IPS DF 6.9 (cell line): ENCODE data around the gene DCT.

ENCODE experiments used
- DNase-seq: peaks from one replicate; pipeline ENCODE4 v3.0.0-alpha.2; 2013; ENCODE audit warnings: low read depth, low spot score
- H3K27ac ChIP-seq: one replicate; pipeline ENCODE4 v1.5.1; 2013; ENCODE audit warnings: low read length, control low read depth
- H3K27me3 ChIP-seq: 2 replicates; pipeline ENCODE4 v1.6.1; 2013; ENCODE audit warnings: mild to moderate bottlenecking, low read length; ENCODE audit not compliant: control insufficient read depth, insufficient read depth
- H3K36me3 ChIP-seq: 2 replicates; pipeline ENCODE4 v1.6.1; 2013; ENCODE audit warnings: low read length; ENCODE audit not compliant: control insufficient read depth, insufficient read depth
- H3K4me1 ChIP-seq: 2 replicates; pipeline ENCODE4 v1.6.1; 2013; ENCODE audit warnings: low read length; ENCODE audit not compliant: control insufficient read depth, insufficient read depth
- H3K4me3 ChIP-seq: 2 replicates; pipeline ENCODE4 v1.5.1; 2013; ENCODE audit warnings: mild to moderate bottlenecking, low read length
- H3K9me3 ChIP-seq: 2 replicates; pipeline ENCODE4 v1.6.1; 2013; ENCODE audit warnings: low read length, inconsistent platforms; ENCODE audit not compliant: control insufficient read depth, insufficient read depth
- WGBS: extraction: QIAGEN DNeasy Blood & Tissue Kit; methylation state at CpG from one replicate; pipeline ENCODE4 v1.1.7; 2013; ENCODE audit warnings: mixed read lengths, missing lambda C conversion rate; ENCODE audit not compliant: insufficient read length, insufficient coverage; 5-methylcytosine and 5-hydroxymethylcytosine counted together

DCT gene

DNA sequence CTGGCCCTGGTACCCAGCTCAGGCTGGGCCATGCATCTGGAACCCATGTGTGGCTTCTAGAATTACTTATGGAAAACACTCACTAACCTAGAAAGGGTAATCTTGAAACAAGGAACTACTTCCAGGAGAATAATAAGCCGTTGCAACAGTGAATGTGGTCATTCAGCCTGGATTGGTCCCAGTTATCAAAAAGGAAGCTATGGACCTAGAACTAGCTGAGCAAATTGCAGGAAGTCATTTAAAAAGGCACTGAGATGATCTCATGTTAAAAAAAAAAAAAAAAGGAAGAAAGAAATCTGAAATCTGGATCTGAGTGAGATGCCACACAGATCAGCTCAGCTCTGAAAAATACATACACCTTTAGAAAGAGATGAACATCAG, 59.6 kb downstream of the DCT start:
- no peaks in the 10 kb centered on the region for H3K4me1 ChIP-seq
- no peaks in the 10 kb centered on the region for H3K27me3 ChIP-seq
- H3K36me3 ChIP-seq, result no peaks in the 10 kb centered on the region
- DNase-seq, result no peak
- no peaks in the 10 kb centered on the region for H3K9me3 ChIP-seq
- H3K27ac ChIP-seq, result no peak overlapping the region
- no CpG with 5 or more reads among the region's 1 CpG for WGBS
- no peak overlapping the region for H3K4me3 ChIP-seq

GRCh38 chr13:94419304-94419924, 60.1 kb downstream of the DCT start:
- Histone ChIP-seq H3K27me3 (no peaks in the 10 kb centered on the region), H3K4me1 (no peaks in the 10 kb centered on the region), H3K9me3 (no peaks in the 10 kb centered on the region), H3K36me3 (no peaks in the 10 kb centered on the region), H3K4me3 (no peak overlapping the region), H3K27ac (no peak overlapping the region)
- no CpG with 5 or more reads among the region's 1 CpG for WGBS
- no peak for DNase-seq

GRCh38 chr13:94417294-94417693, 62.2 kb downstream of the DCT start:
- no peak overlapping the region for H3K4me3 ChIP-seq

GRCh38 chr13:94416454-94417080, 62.9 kb downstream of the DCT start:
- no CpG with 5 or more reads among the region's 7 CpGs for WGBS
- H3K27me3 ChIP-seq, result no peaks in the 10 kb centered on the region
- H3K9me3 ChIP-seq, result no peaks in the 10 kb centered on the region
- H3K36me3 ChIP-seq, result no peaks in the 10 kb centered on the region
- H3K4me1 ChIP-seq, result no peaks in the 10 kb centered on the region
- H3K4me3 ChIP-seq, result no peak overlapping the region
- no peak overlapping the region for H3K27ac ChIP-seq
- DNase-seq, result peak; percentile 70

More at GRCh38 chr13:94417294-94417693, 62.2 kb downstream of the DCT start:
- no peak overlapping the region for H3K27ac ChIP-seq
- no peaks in the 10 kb centered on the region for H3K4me1 ChIP-seq
- no peaks in the 10 kb centered on the region for H3K27me3 ChIP-seq
- DNase-seq, result no peak
- no peaks in the 10 kb centered on the region for H3K36me3 ChIP-seq
- H3K9me3 ChIP-seq, result no peaks in the 10 kb centered on the region

DNA sequence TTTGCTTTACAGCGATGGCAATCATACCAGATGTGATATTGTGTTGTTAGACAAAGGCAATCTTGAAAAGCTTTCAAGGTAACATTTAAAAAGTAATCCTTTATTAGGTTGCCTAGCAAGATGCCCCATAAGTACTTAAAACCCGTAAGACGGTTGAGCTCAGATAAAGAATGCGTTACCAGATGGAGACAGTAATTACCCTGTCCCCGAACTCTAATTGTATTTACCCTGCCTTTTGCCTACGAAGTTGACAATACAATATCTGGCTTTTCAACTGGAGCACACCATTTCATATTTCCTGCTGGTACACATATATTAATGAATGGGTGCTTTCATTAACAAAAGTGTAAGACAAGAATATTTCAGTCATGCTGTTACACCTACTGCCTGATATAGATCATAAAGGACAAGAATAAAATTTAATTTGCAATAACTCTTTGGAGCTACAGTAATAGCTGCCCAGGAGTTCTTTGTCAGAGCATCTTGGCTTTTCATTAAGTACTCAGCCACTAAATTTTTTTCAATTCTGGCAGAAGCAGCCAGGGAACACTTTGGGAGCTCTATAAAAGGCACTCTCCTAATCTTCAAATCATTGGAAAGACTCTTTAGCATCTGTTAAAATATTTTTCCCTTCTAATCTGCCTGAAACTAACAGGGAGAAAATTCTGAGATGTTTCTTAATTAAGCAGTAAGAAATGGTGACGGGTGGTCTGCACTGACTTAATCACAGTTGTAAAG, 63.8 kb downstream of the DCT start:
- DNase-seq, result no peak
- no CpG with 5 or more reads among the region's 7 CpGs for WGBS
- no peaks in the 10 kb centered on the region for H3K27me3 ChIP-seq

DNA sequence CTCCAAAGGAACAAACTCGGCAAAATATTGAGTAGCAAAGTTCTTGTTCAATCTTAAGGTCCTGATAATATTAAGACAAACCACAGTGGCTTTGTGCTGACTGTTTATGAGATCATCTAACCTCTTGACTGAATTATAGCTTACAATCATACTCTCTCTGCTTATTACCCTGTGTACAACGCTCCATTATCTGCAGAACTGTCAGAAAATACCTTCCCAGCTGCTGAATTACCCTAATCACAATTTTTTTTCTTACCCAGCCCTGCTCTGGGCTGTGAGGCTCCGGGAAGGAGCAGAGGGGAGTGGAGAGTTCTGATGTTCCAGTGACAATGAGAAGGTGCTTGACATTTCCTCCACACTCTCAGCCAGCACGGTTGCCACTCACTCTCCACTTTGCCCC, 64.8 kb downstream of the DCT start:
- Histone ChIP-seq H3K9me3 (no peaks in the 10 kb centered on the region), H3K4me1 (no peaks in the 10 kb centered on the region), H3K27me3 (no peaks in the 10 kb centered on the region), H3K36me3 (no peaks in the 10 kb centered on the region), H3K27ac (no peak overlapping the region), H3K4me3 (no peak overlapping the region)
- WGBS, result no CpG with 5 or more reads among the region's 4 CpGs
- no peak for DNase-seq

More for the DNA sequence above, 63.8 kb downstream of the DCT start:
- no peaks in the 10 kb centered on the region for H3K9me3 ChIP-seq
- no peak overlapping the region for H3K4me3 ChIP-seq
- no peak overlapping the region for H3K27ac ChIP-seq
- H3K4me1 ChIP-seq, result no peaks in the 10 kb centered on the region
- no peaks in the 10 kb centered on the region for H3K36me3 ChIP-seq

DNA sequence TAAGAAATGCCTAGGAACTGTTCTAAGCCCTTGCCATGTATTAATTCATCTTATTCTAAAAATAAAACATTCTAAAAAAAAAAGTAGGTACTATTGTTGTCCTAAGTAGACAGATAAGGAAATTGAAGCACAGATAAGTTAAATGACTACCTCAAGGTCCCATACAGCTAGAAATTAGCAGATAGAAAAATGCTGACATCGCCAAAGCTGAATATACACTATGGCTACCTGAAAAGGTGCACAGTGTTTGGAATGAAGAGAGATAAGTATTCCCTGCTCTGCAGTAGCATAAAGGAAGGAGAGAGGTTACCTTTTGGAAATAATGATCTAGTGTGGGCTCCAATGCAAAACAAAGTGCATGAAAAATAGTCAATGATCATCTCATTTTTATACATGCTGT, 65.3 kb downstream of the DCT start:
- H3K27me3 ChIP-seq, result no peaks in the 10 kb centered on the region
- H3K4me1 ChIP-seq, result no peaks in the 10 kb centered on the region
- no CpG with 5 or more reads among the region's 1 CpG for WGBS
- no peaks in the 10 kb centered on the region for H3K36me3 ChIP-seq
- no peak overlapping the region for H3K4me3 ChIP-seq
- DNase-seq, result no peak
- no peaks in the 10 kb centered on the region for H3K9me3 ChIP-seq
- H3K27ac ChIP-seq, result no peak overlapping the region

GRCh38 chr13:94413598-94413944, 65.9 kb downstream of the DCT start:
- Histone ChIP-seq H3K9me3 (no peaks in the 10 kb centered on the region), H3K4me3 (no peak overlapping the region), H3K27me3 (no peaks in the 10 kb centered on the region), H3K27ac (no peak overlapping the region), H3K36me3 (no peaks in the 10 kb centered on the region), H3K4me1 (no peaks in the 10 kb centered on the region)
- no peak for DNase-seq

GRCh38 chr13:94412870-94413597, 66.4 kb downstream of the DCT start:
- no peak for DNase-seq
- Histone ChIP-seq H3K9me3 (no peaks in the 10 kb centered on the region), H3K27ac (no peak overlapping the region), H3K27me3 (no peaks in the 10 kb centered on the region), H3K4me3 (no peak overlapping the region), H3K4me1 (no peaks in the 10 kb centered on the region), H3K36me3 (no peaks in the 10 kb centered on the region)
- WGBS, result no CpG with 5 or more reads among the region's 3 CpGs

GRCh38 chr13:94411747-94412146, 67.7 kb downstream of the DCT start:
- Histone ChIP-seq H3K9me3 (no peaks in the 10 kb centered on the region), H3K4me1 (no peaks in the 10 kb centered on the region), H3K27ac (no peak overlapping the region), H3K4me3 (no peak overlapping the region), H3K36me3 (no peaks in the 10 kb centered on the region), H3K27me3 (no peaks in the 10 kb centered on the region)
- no peak for DNase-seq
- no CpG with 5 or more reads among the region's 3 CpGs for WGBS
